ENCODE results near the gene NCAM2.

NCAM2 gene

DNA sequence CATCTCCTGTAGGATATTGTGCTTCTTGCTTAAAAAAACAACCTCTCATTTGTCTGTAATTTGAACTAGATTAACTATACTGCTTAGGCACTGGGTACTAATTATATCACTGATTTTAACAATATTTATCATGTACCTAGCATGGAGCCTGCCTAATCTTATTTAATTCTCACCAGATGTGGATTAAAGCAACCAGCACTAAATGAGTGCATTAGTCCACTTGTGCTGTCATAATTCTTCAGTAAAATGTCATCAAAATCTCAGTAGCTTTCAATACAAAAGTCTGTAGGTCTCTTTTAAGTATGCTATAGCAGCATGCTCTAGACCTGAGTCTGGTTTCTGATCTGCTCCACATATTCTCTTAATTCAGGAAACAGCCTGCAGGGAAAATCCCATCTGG lies 368.1 kb downstream of the NCAM2 start:
- no peak overlapping the region for H3K27ac ChIP-seq (replicated peaks)
- no peak overlapping the region for H3K4me3 ChIP-seq (replicated peaks; ENCODE audit: insufficient read depth, low read length)
- no peaks in the 10 kb centered on the region for H3K27me3 ChIP-seq (ENCODE audit: insufficient read depth, poor library complexity, severe bottlenecking)
- TF ChIP-seq, protein P1, sequence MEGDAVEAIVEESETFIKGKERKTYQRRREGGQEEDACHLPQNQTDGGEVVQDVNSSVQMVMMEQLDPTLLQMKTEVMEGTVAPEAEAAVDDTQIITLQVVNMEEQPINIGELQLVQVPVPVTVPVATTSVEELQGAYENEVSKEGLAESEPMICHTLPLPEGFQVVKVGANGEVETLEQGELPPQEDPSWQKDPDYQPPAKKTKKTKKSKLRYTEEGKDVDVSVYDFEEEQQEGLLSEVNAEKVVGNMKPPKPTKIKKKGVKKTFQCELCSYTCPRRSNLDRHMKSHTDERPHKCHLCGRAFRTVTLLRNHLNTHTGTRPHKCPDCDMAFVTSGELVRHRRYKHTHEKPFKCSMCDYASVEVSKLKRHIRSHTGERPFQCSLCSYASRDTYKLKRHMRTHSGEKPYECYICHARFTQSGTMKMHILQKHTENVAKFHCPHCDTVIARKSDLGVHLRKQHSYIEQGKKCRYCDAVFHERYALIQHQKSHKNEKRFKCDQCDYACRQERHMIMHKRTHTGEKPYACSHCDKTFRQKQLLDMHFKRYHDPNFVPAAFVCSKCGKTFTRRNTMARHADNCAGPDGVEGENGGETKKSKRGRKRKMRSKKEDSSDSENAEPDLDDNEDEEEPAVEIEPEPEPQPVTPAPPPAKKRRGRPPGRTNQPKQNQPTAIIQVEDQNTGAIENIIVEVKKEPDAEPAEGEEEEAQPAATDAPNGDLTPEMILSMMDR (IDR thresholded peaks at IDR 0.05; ENCODE audit: insufficient read depth, low read length) = no peak
- TF ChIP-seq REST (IDR thresholded peaks at IDR 0.05; ENCODE audit: insufficient replicate concordance, low read depth) = no peak
- no peak for TF ChIP-seq SPI1 (IDR thresholded peaks at IDR 0.05; ENCODE audit: borderline replicate concordance, low read depth)
- no peak for TF ChIP-seq GABPA (IDR thresholded peaks at IDR 0.05; ENCODE audit: low read depth)
- no peak for TF ChIP-seq POLR2AphosphoS5 (IDR thresholded peaks at IDR 0.05; ENCODE audit: low read depth)
- no peak for DNase-seq (ENCODE audit: low read depth in 1 of 2, low spot score in 1 of 2)

DNA sequence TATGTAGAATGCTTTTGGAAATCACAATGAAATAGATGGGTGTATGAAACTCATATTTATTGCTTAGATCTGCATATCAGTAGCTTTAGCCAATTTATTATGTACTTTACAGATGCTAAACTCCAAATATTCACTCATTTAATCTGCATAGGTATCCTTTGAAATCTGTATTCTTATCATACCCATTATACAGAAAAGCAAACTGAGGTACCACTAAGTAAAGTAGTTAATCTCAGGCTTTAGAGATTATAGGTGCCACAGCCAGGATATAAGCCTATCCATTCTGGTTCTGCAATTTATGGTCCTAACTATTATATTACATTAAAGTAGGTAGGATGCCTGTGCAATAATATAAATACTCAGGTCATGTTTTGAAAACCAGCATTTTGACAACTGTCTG lies 369.4 kb downstream of the NCAM2 start:
- no peak for TF ChIP-seq GABPA (IDR thresholded peaks at IDR 0.05; ENCODE audit: low read depth)
- no peak for TF ChIP-seq REST (IDR thresholded peaks at IDR 0.05; ENCODE audit: insufficient replicate concordance, low read depth)
- TF ChIP-seq POLR2AphosphoS5 (IDR thresholded peaks at IDR 0.05; ENCODE audit: low read depth) = no peak
- TF ChIP-seq SPI1 (IDR thresholded peaks at IDR 0.05; ENCODE audit: borderline replicate concordance, low read depth) = no peak
- TF ChIP-seq, protein P1 (IDR thresholded peaks at IDR 0.05; ENCODE audit: insufficient read depth, low read length) = no peak
- Histone ChIP-seq H3K27ac (replicated peaks) (no peak overlapping the region), H3K4me3 (replicated peaks; ENCODE audit: insufficient read depth, low read length) (no peak overlapping the region), H3K27me3 (ENCODE audit: insufficient read depth, poor library complexity, severe bottlenecking) (no peaks in the 10 kb centered on the region)
- DNase-seq (ENCODE audit: low read depth in 1 of 2, low spot score in 1 of 2) = no peak

GRCh38 chr21:21373969-21374368 lies 375.8 kb downstream of the NCAM2 start:
- no peak for TF ChIP-seq POLR2AphosphoS5 (IDR thresholded peaks at IDR 0.05; ENCODE audit: low read depth)
- no peak for TF ChIP-seq GABPA (IDR thresholded peaks at IDR 0.05; ENCODE audit: low read depth)
- no peak for TF ChIP-seq SPI1 (IDR thresholded peaks at IDR 0.05; ENCODE audit: borderline replicate concordance, low read depth)
- TF ChIP-seq REST (IDR thresholded peaks at IDR 0.05; ENCODE audit: insufficient replicate concordance, low read depth) = no peak
- TF ChIP-seq, protein P1 (IDR thresholded peaks at IDR 0.05; ENCODE audit: insufficient read depth, low read length) = no peak
- H3K27ac ChIP-seq (replicated peaks) = no peak overlapping the region
- DNase-seq (ENCODE audit: low read depth in 1 of 2, low spot score in 1 of 2) = no peak
- no peak overlapping the region for H3K4me3 ChIP-seq (replicated peaks; ENCODE audit: insufficient read depth, low read length)
- H3K27me3 ChIP-seq (ENCODE audit: insufficient read depth, poor library complexity, severe bottlenecking) = no peaks in the 10 kb centered on the region

Data from HL-60 (cell line).